Sigmoid colon (tissue), 3 donors: Measurements from ENCODE around the gene EPM2AIP1.
A peak's percentile ranks its signal among the peaks of the same experiment; 100 is the strongest.

Experiments
- POLR2A ChIP-seq, 2 donors: fragments of 450-650 bp; IDR thresholded peaks; one replicate each; pipeline ENCODE4 v1.6.1; 2016; ENCODE audit warnings: antibody characterized with exemption in 2 of 2, mild to moderate bottlenecking in 2 of 2, moderate library complexity in 2 of 2
- TF ChIP-seq, protein P1 (sequence below), 4 experiments: fragments of 450-650 bp in 3 of 4; fragments of 200-600 bp in 1 of 4; IDR thresholded peaks; one replicate each; pipeline ENCODE4 v1.5.1; 2016 to 2019; ENCODE audit warnings: antibody characterized with exemption in 4 of 4, mild to moderate bottlenecking in 3 of 4, moderate library complexity in 2 of 4

DNA sequence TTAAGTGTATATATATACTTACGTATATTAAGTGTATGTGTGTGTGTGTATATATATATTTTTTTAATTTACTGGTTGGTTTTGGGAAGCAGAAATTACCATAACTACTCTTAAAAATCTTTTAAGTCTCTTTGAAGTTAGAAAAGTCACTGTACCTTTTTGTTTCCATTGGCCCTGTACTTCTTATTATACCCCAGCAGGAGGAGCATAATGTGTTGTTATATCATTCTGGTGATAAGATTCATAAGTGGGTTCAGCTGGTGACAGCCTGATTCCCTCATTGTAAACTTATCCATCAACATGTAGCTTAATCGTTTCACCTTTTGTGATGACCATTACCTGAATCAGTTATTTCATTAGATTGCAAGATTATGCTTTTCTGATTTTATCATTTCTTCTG lies 31.2 kb upstream of the EPM2AIP1 start:
- TF ChIP-seq, protein P1, sequence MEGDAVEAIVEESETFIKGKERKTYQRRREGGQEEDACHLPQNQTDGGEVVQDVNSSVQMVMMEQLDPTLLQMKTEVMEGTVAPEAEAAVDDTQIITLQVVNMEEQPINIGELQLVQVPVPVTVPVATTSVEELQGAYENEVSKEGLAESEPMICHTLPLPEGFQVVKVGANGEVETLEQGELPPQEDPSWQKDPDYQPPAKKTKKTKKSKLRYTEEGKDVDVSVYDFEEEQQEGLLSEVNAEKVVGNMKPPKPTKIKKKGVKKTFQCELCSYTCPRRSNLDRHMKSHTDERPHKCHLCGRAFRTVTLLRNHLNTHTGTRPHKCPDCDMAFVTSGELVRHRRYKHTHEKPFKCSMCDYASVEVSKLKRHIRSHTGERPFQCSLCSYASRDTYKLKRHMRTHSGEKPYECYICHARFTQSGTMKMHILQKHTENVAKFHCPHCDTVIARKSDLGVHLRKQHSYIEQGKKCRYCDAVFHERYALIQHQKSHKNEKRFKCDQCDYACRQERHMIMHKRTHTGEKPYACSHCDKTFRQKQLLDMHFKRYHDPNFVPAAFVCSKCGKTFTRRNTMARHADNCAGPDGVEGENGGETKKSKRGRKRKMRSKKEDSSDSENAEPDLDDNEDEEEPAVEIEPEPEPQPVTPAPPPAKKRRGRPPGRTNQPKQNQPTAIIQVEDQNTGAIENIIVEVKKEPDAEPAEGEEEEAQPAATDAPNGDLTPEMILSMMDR (IDR thresholded peaks at IDR 0.05), result peak in 2 of 4 experiments; percentile 33 to 35
- TF ChIP-seq POLR2A (IDR thresholded peaks at IDR 0.05), result no peak
